ENCODE results near the gene KCNT1. TPM values are rescaled to one million over a fixed set of nuclear protein-coding genes. Genes with fewer than 3 reads are reported as not detected.

KCNT1 gene
- total RNA-seq, 1 experiment from 2014 or later: 0.17 TPM

- ATAC-seq (no peak), DNase-seq (ENCODE audit: low read depth, low spot score) (no peak)
- intact Hi-C loops (cut with micrococcal nuclease): no loop called here
- no TSS peak for BruUV-seq (replicated peaks)
- no peak overlapping the region for H3K4me3 ChIP-seq (replicated peaks in 1 of 2; ENCODE audit: low read depth in 1 of 2, low read length in 2 of 2)
- H3K79me2 ChIP-seq (ENCODE audit: insufficient read depth, low read length): no peaks in the 10 kb centered on the region
- no peak overlapping the region for H3K27ac ChIP-seq (ENCODE audit: low read depth, low read length)
- ChIA-PET RAD21 (ENCODE audit: low non-redundant PET in 1 of 2, low total read pairs in 2 of 2, uncharacterized antibody in 2 of 2, unreplicated experiment in 2 of 2) (no interaction called here), POLR2A (no interaction called here), CTCF (no interaction called here)
- H3K36me3 ChIP-seq (ENCODE audit: control insufficient read depth in 1 of 2, insufficient read depth in 2 of 2, low read length in 2 of 2): no peaks in the 10 kb centered on the region
- no peak overlapping the region for H3K4me2 ChIP-seq (ENCODE audit: low read length)
- no peaks in the 10 kb centered on the region for H3K27me3 ChIP-seq (ENCODE audit: insufficient read depth, low read length)
- no peaks in the 10 kb centered on the region for H3K4me1 ChIP-seq (ENCODE audit: control insufficient read depth in 1 of 2, insufficient read depth in 2 of 2, low read length in 2 of 2)
- H3K9me2 ChIP-seq (ENCODE audit: insufficient read depth): no peaks in the 10 kb centered on the region
- no peaks in the 10 kb centered on the region for H3K9me3 ChIP-seq (ENCODE audit: control insufficient read depth in 1 of 2, insufficient read depth in 1 of 2, low read depth in 1 of 2, low read length in 2 of 2)
- no peak overlapping the region for H3K9ac ChIP-seq (ENCODE audit: low read length)
- no peak for TF ChIP-seq ZNF274 (IDR thresholded peaks at IDR 0.05; ENCODE audit: low read depth, low read length)
- TF ChIP-seq CTCF (IDR thresholded peaks at IDR 0.05 in 2 of 3, conservative IDR thresholded peaks at IDR 0.05 in 1 of 3; ENCODE audit: borderline replicate concordance in 1 of 3, insufficient read depth in 1 of 3, low read depth in 2 of 3, low read length in 2 of 3): no peak
- no peak for TF ChIP-seq ZBTB33 (IDR thresholded peaks at IDR 0.05; ENCODE audit: extremely low read depth, insufficient replicate concordance, low read length)
- no peak for TF ChIP-seq REST (IDR thresholded peaks at IDR 0.05; ENCODE audit: low read depth)
- no peak for TF ChIP-seq ATF3 (IDR thresholded peaks at IDR 0.05)
- TF ChIP-seq SIN3A (IDR thresholded peaks at IDR 0.05; ENCODE audit: low read depth): no peak
- no peak for TF ChIP-seq YY1 (IDR thresholded peaks at IDR 0.05; ENCODE audit: extremely low read depth, insufficient replicate concordance, low read depth, low read length)
- no peak for TF ChIP-seq EZH2 (IDR thresholded peaks at IDR 0.05)
- no peak for TF ChIP-seq ELF1 (IDR thresholded peaks at IDR 0.05; ENCODE audit: borderline replicate concordance, low read depth)
- no peak for TF ChIP-seq ZFX (IDR thresholded peaks at IDR 0.05)
- TF ChIP-seq EZH2phosphoT487 (IDR thresholded peaks at IDR 0.05; ENCODE audit: borderline replicate concordance): no peak
- TF ChIP-seq EGR1 (IDR thresholded peaks at IDR 0.05; ENCODE audit: low read depth): no peak
- no peak for TF ChIP-seq JUND (IDR thresholded peaks at IDR 0.05)
- no peak for TF ChIP-seq POLR2AphosphoS5 (IDR thresholded peaks at IDR 0.05; ENCODE audit: low read depth, low read length)
- no peak for TF ChIP-seq TCF7L2 (IDR thresholded peaks at IDR 0.05; ENCODE audit: borderline replicate concordance, extremely low read depth, insufficient read depth, insufficient read length)
- no peak for TF ChIP-seq CEBPB (IDR thresholded peaks at IDR 0.05; ENCODE audit: low read depth)
- TF ChIP-seq CBX3 (IDR thresholded peaks at IDR 0.05; ENCODE audit: low read depth): no peak
- no peak for TF ChIP-seq RAD21 (IDR thresholded peaks at IDR 0.05; ENCODE audit: low read depth)
- no peak for TF ChIP-seq MAX (IDR thresholded peaks at IDR 0.05)
- TF ChIP-seq FOSL1 (IDR thresholded peaks at IDR 0.05; ENCODE audit: low read depth): no peak
- no peak overlapping the region for H2AFZ ChIP-seq (ENCODE audit: low read depth, low read length, poor library complexity, severe bottlenecking)
- no peaks in the 10 kb centered on the region for H4K20me1 ChIP-seq (ENCODE audit: insufficient read depth)
Measured at GRCh38 chr9:135684691-135685090, 17.3 kb upstream of the KCNT1 start.

All from HCT116 (cell line).